Activated CD8-positive, alpha-beta memory T cell treated with anti-CD3 and anti-CD28 coated beads, Interleukin-2, amount 50 U/mL, for 4 hours (primary cell): ENCODE measurements around the gene ANKRD27.

ENCODE experiments used
- DNase-seq: peaks from one replicate; pipeline ENCODE4 v3.0.0-alpha.2; 2020

Gene ANKRD27

GRCh38 chr19:32651729-32652140 lies 23.2 kb downstream of the ANKRD27 start:
- no peak for DNase-seq

DNA sequence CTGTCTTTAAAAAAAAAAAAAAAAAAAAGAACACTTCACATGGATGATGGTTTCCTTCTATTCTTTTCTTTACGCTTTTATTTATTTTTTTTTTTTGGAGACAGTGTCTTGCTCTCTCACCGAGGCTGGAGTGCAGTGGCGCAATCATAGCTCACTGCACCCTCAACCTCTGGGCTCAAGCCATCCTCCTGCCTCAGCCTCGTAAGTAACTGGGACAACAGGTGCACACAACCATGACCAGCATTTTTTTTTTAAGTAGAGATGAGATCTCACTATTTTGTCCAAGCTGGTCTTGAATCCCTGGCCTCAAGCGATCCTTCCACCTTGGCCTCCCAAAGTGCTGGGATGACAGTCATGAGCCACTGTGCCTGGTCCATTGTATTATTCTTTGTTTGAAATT lies 24.3 kb downstream of the ANKRD27 start:
- DNase-seq, result no peak

GRCh38 chr19:32649751-32650150 lies 25.2 kb downstream of the ANKRD27 start:
- DNase-seq, result no peak

- DNase-seq, result no peak
Measured at GRCh38 chr19:32647361-32647760, 27.6 kb downstream of the ANKRD27 start.

DNA sequence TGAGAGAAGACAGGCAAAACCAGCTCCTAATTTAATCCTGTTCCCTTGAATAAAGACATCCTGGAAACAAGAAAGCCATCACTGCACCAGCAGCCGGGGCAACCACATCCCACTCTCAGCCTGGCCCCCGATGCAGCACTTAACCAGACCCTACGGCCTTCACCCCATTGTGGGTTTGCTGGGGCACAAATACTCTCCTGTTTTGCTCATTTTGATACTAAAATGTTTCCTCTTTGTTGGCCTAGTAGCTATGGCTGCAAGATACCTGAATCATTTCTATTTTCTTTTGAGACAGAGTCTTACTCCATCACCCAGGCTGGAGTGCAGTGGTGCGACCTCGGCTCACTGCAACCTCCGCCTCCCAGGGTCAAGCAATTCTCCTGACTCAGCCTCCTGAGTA lies 28.4 kb downstream of the ANKRD27 start:
- no peak for DNase-seq

DNA sequence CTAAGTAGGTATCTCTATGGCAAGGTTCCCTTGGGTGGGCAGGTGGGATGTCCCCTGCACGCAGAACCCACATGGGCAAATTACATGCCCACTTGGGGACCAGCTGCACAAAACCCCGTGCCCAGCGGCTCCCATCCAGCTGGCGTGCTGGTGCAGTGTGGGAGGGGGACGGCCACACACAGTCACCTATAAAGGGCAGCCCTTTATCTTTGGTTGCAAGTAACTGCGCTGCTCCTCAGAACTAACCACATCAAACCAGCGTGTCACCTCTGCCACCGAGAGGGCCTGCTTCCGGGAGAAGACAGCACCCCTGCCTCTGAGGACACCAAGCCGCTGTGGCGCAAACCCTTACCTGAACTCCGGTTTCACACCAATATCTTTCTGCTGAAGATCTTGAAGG lies 32.2 kb downstream of the ANKRD27 start:
- DNase-seq, result peak; percentile 63

GRCh38 chr19:32638625-32639024 lies 36.4 kb downstream of the ANKRD27 start:
- DNase-seq, result no peak

DNA sequence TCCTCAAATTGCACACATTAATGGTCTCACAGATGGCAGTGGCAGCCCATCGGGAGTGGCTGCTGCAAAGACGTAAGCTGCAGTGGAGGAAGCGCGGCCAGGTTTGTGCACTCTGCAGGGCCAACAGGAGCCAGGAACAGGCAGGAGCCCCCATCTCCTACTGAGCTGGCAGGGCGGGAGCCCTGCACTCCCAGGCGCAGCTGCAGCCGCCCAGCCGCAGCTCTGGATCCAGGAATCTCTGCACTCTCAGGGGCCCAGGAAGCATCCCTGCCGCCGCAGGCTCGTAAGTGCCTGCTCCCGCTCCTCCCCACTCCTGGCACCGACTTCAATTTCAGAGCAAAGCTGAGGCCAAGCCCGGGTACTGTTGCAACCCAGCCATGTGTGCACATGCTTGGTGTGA lies 37.5 kb downstream of the ANKRD27 start:
- no peak for DNase-seq

- DNase-seq, result no peak
Measured at GRCh38 chr19:32631381-32631780, 43.6 kb downstream of the ANKRD27 start.

- no peak for DNase-seq
Measured at GRCh38 chr19:32630338-32630737, 44.6 kb downstream of the ANKRD27 start.

- no peak for DNase-seq
Measured at GRCh38 chr19:32627714-32628270, 47.2 kb downstream of the ANKRD27 start.

DNA sequence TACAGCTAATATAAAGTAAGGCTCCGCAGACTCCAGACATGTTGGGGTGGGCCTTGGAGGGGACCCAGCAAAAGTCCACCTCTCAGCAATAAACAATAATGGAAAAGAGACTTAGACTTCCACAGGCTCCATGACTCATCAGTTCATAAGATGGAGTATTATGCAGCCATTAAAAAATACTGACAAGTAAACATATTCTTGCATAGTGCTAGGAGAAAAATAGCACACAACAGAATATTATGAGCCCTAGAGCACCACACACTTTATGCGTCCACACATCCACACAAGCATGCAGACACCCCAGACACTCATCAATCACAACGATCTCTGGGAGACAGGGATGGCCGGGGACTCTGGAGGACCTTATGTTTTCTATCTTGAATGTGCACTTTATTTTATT lies 48.0 kb downstream of the ANKRD27 start:
- no peak for DNase-seq

- no peak for DNase-seq
Measured at GRCh38 chr19:32624410-32624809, 50.6 kb downstream of the ANKRD27 start.

GRCh38 chr19:32622002-32622401 lies 53.0 kb downstream of the ANKRD27 start:
- DNase-seq, result no peak

DNA sequence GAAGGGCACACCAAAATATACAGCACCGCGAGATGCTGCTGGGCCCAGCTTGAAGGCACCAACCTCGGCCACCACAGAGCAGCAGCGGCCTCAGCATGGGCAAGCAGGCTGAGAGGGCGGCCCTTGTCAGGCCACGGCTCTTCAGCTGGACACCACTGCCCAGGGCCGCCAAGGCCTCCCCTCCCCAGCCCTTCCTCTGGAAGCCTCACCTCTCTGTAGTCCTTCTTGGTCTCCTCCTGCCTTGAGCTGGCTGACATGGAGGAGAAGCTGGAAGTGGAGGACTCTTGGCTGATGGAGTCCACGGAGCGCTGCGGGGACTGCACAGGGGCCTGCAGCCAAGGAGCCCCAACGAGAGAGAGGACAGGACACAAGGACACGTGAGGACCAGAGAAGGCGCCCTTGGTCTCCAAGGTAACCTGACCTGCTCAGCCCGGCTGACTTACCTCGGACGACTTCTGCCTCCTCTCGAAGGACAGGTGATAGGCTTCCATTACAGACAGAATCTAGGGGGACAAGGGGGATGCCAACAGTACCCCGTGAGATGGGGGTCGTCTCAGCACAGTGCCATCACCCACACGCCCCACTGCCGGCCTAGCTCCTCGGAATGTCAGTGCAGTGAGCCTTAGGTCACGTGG lies 55.8 kb downstream of the ANKRD27 start:
- no peak for DNase-seq

DNA sequence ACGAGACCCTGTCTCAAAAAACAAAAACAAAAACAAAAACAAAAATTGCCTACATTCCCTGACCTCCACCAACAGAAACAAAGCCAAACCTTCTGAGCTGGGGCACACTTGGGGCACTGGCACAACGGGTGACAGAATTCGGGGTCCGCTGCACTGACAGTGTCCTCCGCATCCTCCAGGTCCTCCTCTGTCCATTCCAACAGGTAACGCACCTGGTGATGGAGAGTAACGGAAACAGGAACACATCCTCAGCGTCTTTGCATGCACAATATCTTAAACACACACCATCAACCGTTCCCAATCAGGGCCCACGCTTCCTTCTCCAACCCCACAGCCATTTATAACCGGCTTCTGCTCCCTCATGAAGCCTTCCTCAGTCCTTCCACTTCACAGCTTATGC lies 59.4 kb downstream of the ANKRD27 start:
- DNase-seq, result no peak

DNA sequence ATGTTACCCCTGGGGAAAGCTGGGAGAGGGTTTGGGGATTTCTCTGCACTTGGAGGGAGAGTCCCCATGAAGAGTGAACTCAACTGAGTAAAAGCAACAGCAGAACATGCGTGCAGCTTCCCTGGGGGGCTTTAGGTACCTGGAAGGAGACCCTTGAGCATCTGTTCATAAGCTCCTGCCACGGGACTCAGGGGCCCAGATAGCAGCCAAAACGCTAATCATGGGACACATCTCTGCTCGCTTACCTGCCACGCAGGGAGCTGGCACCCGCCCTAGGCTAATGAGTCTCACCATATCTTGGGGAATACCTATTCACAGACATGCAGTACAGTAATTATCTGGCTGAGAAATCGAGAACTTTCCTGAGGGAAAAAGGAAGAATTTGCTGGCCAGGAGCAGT lies 60.1 kb downstream of the ANKRD27 start:
- no peak for DNase-seq

- DNase-seq, result no peak
Measured at GRCh38 chr19:32613008-32613407, 62.0 kb downstream of the ANKRD27 start.

DNA sequence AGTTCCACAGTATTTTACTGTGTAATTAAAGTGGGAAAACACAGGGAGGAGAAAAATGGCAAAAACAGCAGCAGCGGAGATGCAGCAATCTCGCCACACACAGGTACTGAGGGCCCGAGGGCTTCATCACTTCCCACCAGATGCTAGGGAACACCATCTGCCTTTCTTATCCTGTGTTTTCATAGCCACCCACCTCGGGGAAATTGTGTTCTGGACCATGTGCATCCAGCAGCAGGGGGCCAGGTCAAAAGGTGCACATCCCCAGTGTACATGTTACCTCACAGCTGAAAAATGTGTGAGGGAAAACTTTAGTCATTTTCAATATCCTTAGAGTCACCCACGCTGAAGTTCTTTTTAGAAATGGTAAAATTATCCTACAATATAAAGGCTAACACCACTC lies 63.8 kb downstream of the ANKRD27 start:
- DNase-seq, result no peak

- no peak for DNase-seq
Measured at GRCh38 chr19:32607479-32607878, 67.5 kb downstream of the ANKRD27 start.

DNA sequence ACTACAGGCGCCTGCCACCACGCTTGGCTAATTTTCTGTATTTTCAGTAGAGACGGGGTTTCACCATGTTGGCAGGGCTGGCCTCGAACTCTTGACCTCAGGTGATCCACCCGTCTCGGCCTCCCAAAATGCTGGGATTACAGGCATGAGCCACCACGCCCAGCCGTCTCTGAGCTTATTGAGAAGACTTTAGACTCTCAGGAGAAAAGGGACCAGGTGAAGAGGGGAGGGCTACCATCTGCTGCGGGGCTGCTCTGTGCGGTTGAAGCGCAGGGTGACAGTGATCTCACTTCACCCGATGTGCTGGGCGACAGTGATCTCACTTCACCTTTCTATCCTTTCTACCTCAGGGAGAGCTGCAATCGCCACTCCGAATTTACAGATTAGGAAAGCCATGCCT lies 68.7 kb downstream of the ANKRD27 start:
- DNase-seq, result no peak

DNA sequence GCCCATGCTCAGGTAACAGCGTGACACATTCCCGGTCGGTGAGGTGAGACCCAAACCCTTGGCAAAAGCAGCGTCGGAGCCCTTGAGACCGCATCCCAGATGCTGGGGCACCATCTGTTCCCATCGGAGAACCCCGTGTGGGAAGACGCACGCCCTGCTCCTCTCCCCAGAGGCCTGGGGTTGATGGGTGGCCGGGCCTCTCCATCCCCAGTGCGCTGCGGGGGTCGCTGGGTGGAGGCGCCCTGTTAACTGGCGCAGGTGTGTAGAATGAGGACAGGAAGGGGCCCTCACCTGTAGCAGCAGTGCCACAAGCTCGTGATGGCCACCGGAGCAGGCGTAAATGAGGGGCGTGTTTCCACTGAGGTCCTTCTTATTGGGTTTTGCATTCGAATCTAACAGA lies 69.4 kb downstream of the ANKRD27 start:
- no peak for DNase-seq

- DNase-seq, result no peak
Measured at GRCh38 chr19:32603961-32604360, 71.0 kb downstream of the ANKRD27 start.

GRCh38 chr19:32599736-32600157 lies 75.2 kb downstream of the ANKRD27 start:
- DNase-seq, result peak; percentile 41

- no peak for DNase-seq
Measured at GRCh38 chr19:32599258-32599657, 75.7 kb downstream of the ANKRD27 start.
